D721Med (cell line): ENCODE data around the gene ITGAV.

Experiments
- DNase-seq: peaks from one replicate; pipeline ENCODE4 v3.0.0; 2011; ENCODE audit warnings: low spot score; ENCODE audit not compliant: insufficient read length
- FAIRE-seq: peaks from 2 replicates; lab custom pipeline; 2011; peaks lifted over from hg19 to GRCh38; lab: Jason Lieb, UNC
- CTCF ChIP-seq: IDR thresholded peaks from 2 replicates; pipeline ENCODE4 v1.5.1; 2012; ENCODE audit warnings: mild to moderate bottlenecking, control low read depth; ENCODE audit not compliant: insufficient read depth; ENCODE audit errors: missing control alignments

ITGAV gene

GRCh38 chr2:186721956-186722355 lies 132.1 kb downstream of the ITGAV start:
- DNase-seq (no peak), FAIRE-seq (no peak)
- no peak for TF ChIP-seq CTCF

GRCh38 chr2:186724736-186725135 lies 134.9 kb downstream of the ITGAV start:
- FAIRE-seq (no peak), DNase-seq (no peak)
- no peak for TF ChIP-seq CTCF

GRCh38 chr2:186725783-186726182 lies 135.9 kb downstream of the ITGAV start:
- DNase-seq (no peak), FAIRE-seq (no peak)
- no peak for TF ChIP-seq CTCF

GRCh38 chr2:186726938-186727337 lies 137.1 kb downstream of the ITGAV start:
- DNase-seq (no peak), FAIRE-seq (no peak)
- no peak for TF ChIP-seq CTCF

- no peak for FAIRE-seq
- DNase-seq, result no peak
- no peak for TF ChIP-seq CTCF
These were observed 138.8 kb downstream of the ITGAV start for GRCh38 chr2:186728631-186729030.
